ENCODE measurements around the gene AHRR. TPM values are rescaled to one million over a fixed set of nuclear protein-coding genes. Genes with fewer than 3 reads are reported as not detected.

AHRR gene
- total and polyA plus RNA-seq, 3 donors from 2014 or later, result 36.9 to 68.5 (median 43.4) TPM

DNA sequence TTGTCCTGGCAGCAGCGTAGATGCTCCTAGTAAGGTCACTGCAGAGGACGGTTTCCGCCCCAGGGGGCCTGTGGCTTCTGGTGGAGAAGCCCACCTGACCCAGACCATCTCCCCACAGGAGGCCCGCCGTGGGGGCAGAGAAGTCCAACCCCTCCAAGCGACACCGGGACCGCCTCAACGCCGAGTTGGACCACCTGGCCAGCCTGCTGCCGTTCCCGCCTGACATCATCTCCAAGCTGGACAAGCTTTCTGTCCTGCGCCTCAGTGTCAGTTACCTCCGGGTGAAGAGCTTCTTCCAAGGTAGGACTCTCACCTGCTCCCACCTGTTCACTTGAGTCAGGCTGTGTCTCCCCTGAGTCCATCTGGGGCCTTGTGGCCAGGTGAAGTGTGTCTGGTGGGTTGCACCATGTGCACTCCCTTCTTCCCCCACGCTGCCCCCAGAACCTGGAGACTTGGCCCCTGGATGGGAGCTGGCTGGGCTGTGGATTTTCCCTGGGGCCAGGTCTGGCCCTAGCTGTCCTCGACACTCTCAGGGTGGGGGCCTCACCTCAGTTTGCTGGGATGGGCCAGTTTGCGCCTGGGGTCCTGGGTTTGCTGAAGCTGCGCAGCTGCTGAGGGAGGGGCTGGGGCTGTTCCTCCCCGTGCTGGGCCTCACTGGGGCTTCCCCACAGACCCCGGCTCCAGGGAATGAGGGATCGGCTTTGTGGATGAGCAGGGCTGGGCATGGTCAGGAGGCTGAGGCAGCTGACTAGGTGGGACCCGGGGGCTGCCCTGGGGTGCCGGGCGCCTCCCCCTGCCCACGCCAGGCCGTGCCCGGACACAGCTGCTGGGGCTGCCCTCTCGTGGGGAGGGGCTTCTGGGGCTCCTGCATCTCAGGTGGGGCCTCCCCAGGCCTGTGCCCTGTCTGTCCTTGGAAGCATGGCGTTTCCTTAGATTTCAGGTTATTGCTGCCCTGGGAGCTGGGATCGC is 32.4 kb downstream of the AHRR start:
- intact Hi-C loops (cut with DNase I; ENCODE audit: low total_unique reads), result no loop called here
- no peaks in the 10 kb centered on the region for H3K27me3 ChIP-seq
- H3K4me1 ChIP-seq, result no peaks in the 10 kb centered on the region
- TF ChIP-seq, protein P1, sequence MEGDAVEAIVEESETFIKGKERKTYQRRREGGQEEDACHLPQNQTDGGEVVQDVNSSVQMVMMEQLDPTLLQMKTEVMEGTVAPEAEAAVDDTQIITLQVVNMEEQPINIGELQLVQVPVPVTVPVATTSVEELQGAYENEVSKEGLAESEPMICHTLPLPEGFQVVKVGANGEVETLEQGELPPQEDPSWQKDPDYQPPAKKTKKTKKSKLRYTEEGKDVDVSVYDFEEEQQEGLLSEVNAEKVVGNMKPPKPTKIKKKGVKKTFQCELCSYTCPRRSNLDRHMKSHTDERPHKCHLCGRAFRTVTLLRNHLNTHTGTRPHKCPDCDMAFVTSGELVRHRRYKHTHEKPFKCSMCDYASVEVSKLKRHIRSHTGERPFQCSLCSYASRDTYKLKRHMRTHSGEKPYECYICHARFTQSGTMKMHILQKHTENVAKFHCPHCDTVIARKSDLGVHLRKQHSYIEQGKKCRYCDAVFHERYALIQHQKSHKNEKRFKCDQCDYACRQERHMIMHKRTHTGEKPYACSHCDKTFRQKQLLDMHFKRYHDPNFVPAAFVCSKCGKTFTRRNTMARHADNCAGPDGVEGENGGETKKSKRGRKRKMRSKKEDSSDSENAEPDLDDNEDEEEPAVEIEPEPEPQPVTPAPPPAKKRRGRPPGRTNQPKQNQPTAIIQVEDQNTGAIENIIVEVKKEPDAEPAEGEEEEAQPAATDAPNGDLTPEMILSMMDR (IDR thresholded peaks at IDR 0.05), result no peak
- TF ChIP-seq POLR2A (IDR thresholded peaks at IDR 0.05), result no peak
- WGBS, 2 donors, result 91% methylated on average over 13 to 29 of the region's 30 CpGs
- no peak overlapping the region for H3K4me3 ChIP-seq
- DNase-seq, result peak; percentile 9
- H3K36me3 ChIP-seq (ENCODE audit: low read depth, missing control alignments), result no peaks in the 10 kb centered on the region
- no peaks in the 10 kb centered on the region for H3K9me3 ChIP-seq
- H3K27ac ChIP-seq, result no peak overlapping the region

DNA sequence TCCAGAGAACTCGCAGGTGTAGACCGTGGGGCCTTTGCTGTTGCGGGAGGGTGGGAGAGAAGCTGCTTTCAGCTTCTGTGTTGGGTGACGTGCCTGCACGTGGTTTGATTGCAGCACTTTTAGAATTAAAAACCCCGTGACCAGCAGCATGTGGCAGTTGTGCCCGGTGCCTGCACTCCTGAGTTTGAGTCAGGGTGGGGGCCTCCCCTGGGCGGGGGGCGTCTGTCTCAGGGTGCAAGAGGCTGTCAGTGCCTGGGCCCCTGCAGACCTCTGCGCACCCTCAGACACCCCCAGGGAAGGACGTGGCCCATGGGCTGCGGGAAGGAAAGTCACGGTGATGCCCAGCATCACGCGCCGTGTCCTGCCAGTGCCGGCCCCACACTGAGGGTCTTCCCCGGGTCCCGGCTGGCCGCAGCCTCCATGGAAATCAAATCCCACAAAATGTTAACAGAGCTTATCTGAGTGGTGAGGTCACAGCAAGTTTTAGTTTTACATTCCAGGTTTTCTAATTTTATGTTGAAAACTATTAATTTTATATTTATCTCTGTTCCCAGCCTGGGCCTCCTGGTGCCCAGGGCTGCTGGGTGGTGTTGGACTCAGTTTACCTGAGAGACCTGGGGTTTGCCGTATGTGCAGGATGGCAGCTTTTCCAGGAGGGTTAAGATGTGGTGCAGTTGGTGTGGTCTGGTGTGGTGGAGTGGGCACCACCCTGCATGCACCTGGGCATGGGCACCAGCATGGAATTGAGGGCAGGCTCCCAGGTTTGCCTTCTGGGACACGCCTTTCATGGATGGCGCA is 33.3 kb downstream of the AHRR start:
- H3K9me3 ChIP-seq, result no peaks in the 10 kb centered on the region
- H3K36me3 ChIP-seq (ENCODE audit: low read depth, missing control alignments), result no peaks in the 10 kb centered on the region
- H3K4me1 ChIP-seq, result no peaks in the 10 kb centered on the region
- H3K27ac ChIP-seq, result no peak overlapping the region
- TF ChIP-seq POLR2A (IDR thresholded peaks at IDR 0.05), result no peak
- TF ChIP-seq, protein P1 (IDR thresholded peaks at IDR 0.05), result no peak
- intact Hi-C loops (cut with DNase I; ENCODE audit: low total_unique reads), result no loop called here
- H3K27me3 ChIP-seq, result no peaks in the 10 kb centered on the region
- H3K4me3 ChIP-seq, result no peak overlapping the region
- no peak for DNase-seq
- 84 to 91% methylated on average over 10 to 23 of the region's 23 CpGs for WGBS, 2 donors

DNA sequence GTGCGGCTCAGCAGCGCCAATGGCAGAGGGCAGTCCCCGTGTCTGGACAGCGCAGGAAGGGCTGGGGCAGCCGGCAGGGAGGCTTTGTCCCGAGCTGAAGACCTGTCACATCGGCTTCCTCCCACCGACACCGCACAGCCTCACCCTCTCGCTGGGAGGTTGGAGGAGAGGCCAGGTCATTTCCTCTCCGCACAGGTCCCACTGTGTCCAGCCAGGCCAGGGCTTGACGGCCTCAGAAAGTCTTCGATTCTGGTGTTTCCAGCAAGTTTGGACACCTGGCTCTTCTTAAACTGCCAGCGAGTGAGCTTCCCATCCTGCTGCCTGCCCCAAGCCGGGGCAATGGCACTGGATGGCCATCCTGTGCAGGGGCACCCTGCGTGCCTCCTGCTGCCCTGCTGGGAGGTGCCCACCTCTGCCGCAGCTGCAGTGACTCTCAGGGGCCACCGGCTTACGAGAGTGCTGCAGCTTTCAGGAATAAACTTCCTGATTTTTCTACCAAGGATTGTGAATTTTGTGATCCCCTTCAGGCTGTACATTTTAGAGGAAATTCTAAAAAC is 33.9 kb downstream of the AHRR start:
- intact Hi-C loops (cut with DNase I; ENCODE audit: low total_unique reads), result no loop called here
- H3K27ac ChIP-seq, result no peak overlapping the region
- H3K9me3 ChIP-seq, result no peaks in the 10 kb centered on the region
- H3K4me3 ChIP-seq, result no peak overlapping the region
- no peak for TF ChIP-seq POLR2A (IDR thresholded peaks at IDR 0.05)
- TF ChIP-seq, protein P1 (IDR thresholded peaks at IDR 0.05), result no peak
- 83 to 92% methylated on average over 11 to 19 of the region's 19 CpGs for WGBS, 2 donors
- H3K36me3 ChIP-seq (ENCODE audit: low read depth, missing control alignments), result no peaks in the 10 kb centered on the region
- H3K4me1 ChIP-seq, result no peaks in the 10 kb centered on the region
- no peaks in the 10 kb centered on the region for H3K27me3 ChIP-seq
- peak; percentile 6 for DNase-seq

DNA sequence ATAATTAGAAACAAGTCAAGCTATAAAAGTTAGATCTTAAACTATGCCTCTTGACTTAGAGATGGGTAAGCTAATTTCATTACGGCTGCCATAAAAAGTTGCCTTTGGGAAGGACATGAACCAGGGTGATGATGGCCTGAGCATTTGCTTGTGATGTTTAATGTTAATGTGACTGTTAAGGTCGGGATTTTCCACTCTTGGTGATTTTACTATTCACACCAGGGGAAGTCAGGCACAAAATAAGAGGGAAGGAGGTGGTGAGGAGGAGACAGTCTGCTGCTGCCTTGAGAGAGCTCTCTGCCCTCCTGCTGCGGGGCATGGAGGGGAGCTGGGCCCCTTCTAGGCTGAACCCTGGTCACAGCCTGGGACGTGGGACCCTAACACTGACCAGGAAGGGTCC is 34.4 kb downstream of the AHRR start:
- Histone ChIP-seq H3K4me3 (no peak overlapping the region), H3K36me3 (ENCODE audit: low read depth, missing control alignments) (no peaks in the 10 kb centered on the region), H3K4me1 (no peaks in the 10 kb centered on the region), H3K27ac (no peak overlapping the region), H3K9me3 (no peaks in the 10 kb centered on the region), H3K27me3 (no peaks in the 10 kb centered on the region)
- DNase-seq, result peak; percentile 6
- intact Hi-C loops (cut with DNase I; ENCODE audit: low total_unique reads), result no loop called here
- TF ChIP-seq, protein P1 (IDR thresholded peaks at IDR 0.05), result no peak
- TF ChIP-seq POLR2A (IDR thresholded peaks at IDR 0.05), result no peak
- 81 to 85% methylated on average over 3 to 4 of the region's 4 CpGs for WGBS, 2 donors
